Activated CD4-positive, CD25-positive, alpha-beta regulatory T cell (primary cell): ENCODE results near the gene MGA.

ENCODE experiments used
- DNase-seq, 4 experiments: peaks; one replicate each; lab custom pipeline; 2025; lab: John Stamatoyannopoulos, UW

Gene MGA

GRCh38 chr15:41782371-41783282 is 122.4 kb downstream of the MGA start:
- no peak for DNase-seq

GRCh38 chr15:41783296-41783695 is 123.1 kb downstream of the MGA start:
- no peak for DNase-seq

- no peak for DNase-seq
These were observed 128.1 kb downstream of the MGA start for GRCh38 chr15:41788262-41788661.

DNA sequence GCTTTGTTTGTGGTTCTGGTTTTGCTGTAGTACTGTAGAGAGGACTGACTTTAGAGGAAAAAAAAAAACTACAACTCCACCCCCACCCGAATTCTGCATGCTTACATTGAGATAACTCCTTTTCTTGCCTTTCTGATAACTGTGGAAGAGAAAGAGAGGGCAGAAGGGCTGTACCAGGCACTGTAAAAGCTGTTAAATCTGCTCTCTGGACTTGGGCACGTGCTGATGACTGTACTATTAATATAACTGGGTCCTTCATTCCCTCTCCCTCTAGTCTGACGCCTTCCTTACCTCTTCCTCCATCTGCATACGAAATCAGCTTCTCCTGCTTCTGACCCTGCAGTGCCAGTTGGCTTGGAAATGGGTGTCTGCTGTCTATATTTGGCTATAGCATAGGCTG is 129.0 kb downstream of the MGA start:
- no peak for DNase-seq

DNA sequence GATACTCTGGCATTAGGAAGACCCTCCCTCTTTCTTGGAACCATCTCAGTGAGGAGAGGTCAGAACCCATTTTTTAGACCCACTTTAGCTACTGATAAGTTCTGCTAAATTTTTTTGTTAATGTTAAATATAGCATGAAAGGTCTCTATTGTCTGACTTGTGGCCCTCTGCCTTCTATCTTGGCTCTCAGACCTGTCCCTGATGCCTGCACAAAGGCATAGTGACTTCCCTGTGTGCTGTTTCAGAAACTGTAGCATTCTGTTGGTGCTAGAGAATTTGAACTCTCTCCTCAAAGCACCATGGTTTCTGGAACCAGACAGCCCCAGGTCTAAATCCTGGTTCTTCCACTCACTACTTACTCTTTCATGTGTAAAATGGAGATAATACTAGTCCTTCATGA is 129.5 kb downstream of the MGA start:
- no peak for DNase-seq

- no peak for DNase-seq
These were observed 130.0 kb downstream of the MGA start for GRCh38 chr15:41790169-41790568.

- no peak for DNase-seq
These were observed 130.7 kb downstream of the MGA start for GRCh38 chr15:41790756-41791546.

GRCh38 chr15:41791547-41791937 is 131.3 kb downstream of the MGA start:
- no peak for DNase-seq

DNA sequence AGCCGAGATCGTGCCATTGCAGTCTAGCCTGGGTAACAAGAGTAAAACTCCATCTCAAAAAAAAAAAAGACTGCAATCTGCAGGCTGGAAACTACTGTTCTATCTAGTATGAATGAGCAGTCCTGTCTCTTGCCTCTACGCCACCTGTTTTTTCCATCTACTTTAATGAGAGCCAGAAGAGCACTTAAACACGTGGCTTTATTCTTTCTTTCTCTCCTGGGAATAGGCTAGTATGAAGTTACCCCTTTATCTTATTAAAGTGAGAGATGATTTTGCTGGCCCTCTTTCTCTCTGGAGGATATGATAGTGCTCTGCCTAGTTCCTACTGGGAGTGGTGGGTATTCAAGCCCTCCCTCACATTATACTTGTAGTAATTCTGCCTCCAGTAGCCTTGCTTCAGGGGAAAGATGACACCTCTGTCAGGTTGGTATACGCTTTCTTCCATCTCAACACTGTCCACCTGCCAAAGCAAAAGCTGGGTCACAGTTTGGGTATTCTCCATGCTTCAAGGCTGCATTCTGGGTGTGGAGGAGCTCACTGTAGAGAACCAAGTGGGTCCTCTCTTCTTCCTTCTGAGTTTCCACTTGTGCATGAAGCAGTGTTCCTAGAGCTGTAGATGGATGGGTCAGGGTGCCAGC is 131.9 kb downstream of the MGA start:
- DNase-seq: no peak

GRCh38 chr15:41794081-41794480 is 133.9 kb downstream of the MGA start:
- no peak for DNase-seq

- no peak for DNase-seq
These were observed 136.0 kb downstream of the MGA start for GRCh38 chr15:41795996-41796856.

DNA sequence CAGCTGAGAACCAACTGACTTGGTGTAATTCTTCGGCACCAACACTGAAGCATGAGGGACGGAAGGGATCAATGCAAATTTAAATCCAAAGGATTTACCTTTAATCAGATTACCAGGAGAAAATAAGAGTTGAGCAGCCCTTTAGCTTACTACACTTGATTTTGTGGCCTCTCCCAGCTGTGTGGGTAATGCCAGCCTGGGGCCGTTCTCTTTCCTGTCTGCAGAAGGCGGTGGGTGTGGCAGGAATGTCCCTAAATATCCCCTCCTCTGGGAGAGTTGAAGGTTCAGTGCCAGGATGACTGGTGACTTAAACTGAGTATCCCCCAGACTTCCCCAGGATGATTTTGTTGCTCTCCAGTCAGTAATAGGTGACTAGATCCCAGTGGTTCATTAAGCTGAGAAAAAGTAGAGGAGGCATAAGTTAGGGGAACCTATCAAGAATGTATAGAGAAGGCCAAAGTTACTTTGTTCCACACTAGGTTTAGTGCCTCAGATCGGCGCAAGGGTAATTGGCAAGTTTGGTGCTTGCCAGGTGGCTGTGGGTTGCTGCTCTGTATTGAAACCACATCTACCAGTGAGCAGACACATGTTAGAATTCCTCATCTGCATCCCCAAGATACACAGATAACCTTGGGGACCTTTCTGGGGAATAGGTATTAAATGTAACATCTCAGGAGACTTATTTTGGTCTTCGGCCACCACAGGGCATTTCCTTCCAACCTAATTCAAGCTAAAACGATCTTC is 137.2 kb downstream of the MGA start:
- no peak for DNase-seq

DNA sequence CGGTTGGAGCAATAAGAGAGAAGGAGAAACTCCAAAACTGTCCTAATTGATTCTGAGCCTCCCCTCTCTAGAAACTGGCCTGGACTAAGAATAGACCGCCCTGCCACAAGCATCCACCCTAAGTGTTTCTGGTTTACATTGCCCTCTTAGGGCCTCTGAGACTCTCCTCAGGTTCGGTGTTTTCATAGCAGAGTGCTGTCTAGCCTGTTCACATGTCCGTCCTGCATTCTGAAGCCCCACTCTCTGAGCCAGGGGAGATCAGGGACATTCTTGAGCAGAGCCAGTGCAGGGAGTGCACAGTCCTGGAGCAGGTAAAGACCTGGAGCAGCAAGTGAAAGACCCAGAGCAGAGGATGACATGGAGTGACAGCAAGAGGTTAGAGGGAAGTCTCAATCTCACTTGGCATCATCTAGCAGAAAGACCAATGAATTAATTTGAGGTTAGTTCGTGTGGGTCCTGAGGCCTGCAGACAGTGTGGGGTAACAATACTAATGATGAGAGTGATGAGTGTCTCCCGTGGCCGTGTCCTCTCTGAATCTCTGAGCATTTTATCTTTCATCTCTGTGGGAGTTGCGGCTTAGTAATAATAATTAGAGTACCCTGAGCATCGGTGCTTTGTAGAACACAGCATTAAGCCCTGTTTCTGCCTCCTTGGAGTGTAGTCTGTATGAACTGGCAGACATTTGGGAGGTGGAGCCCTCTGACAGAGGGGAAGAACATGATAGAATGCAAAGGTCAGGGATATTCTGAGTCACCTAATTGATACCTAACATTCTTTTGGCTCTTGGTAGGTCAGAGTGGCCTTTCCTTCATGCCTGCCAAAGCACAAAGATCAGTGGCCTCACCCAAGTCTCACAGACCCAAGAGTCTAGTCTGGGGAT is 138.6 kb downstream of the MGA start:
- DNase-seq: no peak

DNA sequence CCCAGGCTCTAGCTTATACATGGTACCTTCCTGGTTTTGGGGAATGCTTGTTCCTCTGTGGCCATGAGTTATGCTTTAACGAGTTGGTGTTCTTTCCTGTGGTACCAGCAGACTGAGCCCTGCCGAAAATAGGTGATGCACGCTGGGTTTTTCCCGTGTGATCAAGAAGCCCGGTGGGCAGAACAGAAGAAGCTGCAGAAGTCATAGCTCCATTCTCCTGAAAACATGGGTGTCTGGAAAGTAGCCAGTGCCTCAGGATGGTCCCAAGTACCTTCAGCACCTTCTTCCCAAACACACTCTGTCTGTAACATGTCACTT is 139.2 kb downstream of the MGA start:
- DNase-seq: no peak

GRCh38 chr15:41801185-41801584 is 141.0 kb downstream of the MGA start:
- no peak for DNase-seq

DNA sequence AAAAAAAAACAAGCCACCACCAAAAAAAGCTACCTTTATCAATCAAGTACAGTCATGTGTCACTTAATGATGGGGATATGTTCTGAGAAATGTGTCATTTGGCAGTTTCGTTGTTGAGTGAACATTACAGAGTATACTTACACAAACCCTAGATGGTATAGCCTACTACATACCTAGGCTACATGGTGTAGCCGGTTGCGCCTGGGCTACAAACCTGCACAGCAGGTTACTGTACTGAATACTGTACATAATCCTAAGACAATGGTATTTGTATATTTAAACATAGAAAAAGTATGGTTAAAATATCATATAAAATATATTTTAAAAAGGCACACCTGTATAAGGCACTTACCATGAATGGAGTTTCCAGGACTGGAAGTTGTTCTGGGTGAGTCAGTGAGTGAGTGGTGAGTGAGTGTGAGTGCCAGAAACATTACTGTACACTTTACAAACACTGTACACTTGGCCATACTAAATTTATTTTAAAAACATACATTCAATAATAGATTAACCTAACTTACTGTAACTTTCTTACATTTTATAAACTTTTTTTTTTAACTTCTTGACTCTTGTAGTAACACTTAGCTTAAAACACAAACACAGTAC is 141.7 kb downstream of the MGA start:
- DNase-seq: no peak

GRCh38 chr15:41804361-41804760 is 144.2 kb downstream of the MGA start:
- DNase-seq: no peak

DNA sequence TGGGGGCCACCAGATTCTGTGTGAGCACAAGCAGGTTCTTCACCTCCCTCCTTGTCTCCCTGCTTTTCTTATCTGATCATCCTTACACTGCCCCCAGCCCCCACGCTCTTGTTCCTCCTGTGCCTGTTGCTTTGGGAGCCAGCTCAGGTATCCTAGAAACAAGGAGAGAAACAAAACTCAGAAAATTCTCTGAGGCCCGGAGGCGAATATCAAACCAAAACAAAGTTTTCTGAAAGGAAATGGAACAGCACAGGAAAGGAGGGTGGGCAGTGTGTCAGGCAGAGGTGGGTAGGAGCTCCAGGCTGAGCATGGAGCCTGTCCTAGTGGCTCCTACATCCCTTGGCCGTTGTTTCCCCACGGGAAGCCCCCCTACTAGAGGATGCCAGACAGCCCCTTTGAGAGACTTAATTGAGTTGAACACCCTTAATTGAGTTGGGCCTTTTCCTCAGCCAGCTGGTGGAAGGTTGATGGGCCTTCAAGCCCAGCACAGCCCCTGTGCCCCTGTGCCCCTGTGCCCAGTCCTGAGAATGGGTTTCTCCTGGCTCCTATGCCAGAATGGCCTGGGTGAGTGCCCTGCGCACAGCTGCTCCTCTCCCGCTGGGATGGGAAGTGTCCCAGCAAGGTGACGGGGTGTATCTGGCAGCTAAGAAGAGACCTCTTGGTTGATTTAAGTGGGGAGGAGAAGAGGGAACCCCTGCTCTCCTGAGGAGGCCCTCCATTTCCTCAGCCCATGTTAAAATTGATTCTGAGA is 144.9 kb downstream of the MGA start:
- DNase-seq: no peak

DNA sequence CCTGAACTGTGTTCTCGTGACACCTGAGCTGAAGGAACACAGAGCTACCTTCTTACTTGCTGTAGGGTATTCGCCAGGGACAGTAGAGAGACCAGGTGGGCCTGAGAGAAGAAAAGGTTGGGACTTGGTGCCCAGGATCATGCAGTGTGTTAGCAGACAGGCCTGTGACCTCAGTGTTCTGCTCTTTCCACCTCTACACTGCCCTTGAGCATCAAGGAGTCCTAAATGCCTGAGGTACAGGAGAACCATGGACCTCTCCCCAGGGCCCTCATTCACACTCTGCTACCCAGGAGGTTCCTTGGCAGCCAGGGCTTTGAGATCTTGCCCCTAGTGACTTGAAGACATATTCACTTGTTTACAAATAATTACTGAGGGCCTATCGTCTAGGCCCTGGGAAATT is 145.5 kb downstream of the MGA start:
- no peak for DNase-seq
